Left ventricle myocardium inferior (tissue), 1 donor: ENCODE results near the gene TNNI3. TPM values are rescaled to one million over a fixed set of nuclear protein-coding genes. Genes with fewer than 3 reads are reported as not detected.

Experiments used
- DNase-seq: peaks from one replicate; pipeline ENCODE4 v3.0.0-alpha.2; 2020
- H3K27ac ChIP-seq: fragments of 200-600 bp; replicated peaks from 2 replicates; pipeline ENCODE4 v1.8.0; 2021
- H3K27me3 ChIP-seq: fragments of 200-600 bp; 2 replicates; pipeline ENCODE4 v1.8.0; 2021; ENCODE audit warnings: low read depth
- H3K36me3 ChIP-seq: fragments of 200-600 bp; 2 replicates; pipeline ENCODE4 v1.8.0; 2021
- H3K4me1 ChIP-seq: fragments of 200-600 bp; 2 replicates; pipeline ENCODE4 v1.8.0; 2021
- H3K4me3 ChIP-seq: fragments of 200-600 bp; 2 replicates; pipeline ENCODE4 v1.8.0; 2021; ENCODE audit warnings: mild to moderate bottlenecking, moderate library complexity
- H3K9me3 ChIP-seq: fragments of 200-600 bp; replicated peaks from 2 replicates; pipeline ENCODE4 v1.8.0; 2021
- CTCF ChIP-seq: fragments of 200-600 bp; IDR thresholded peaks from 2 replicates; pipeline ENCODE4 v1.8.0; 2021; ENCODE audit warnings: antibody characterized with exemption, mild to moderate bottlenecking, borderline replicate concordance
- intact Hi-C: fragments of 100-400 bp; cut with micrococcal nuclease; formaldehyde crosslinking; loops from one replicate; pipeline ENCODE4 v1.11.0; 2022
- total RNA-seq: library from RNA; stranded (reverse); fragmentation: NEBNext Ultra II Directional; extraction: Animal tissue kit (Norgen Biotek cat#: 25700); gene quantifications from one replicate; pipeline ENCODE4 v1.2.1, GENCODE V29; 2021
- donor health status: DM: no; HTN: yes; CAD: no; lungs with severe emphysema.

The TNNI3 gene
- total RNA-seq, 1 donor from 2014 or later, result 7,701 TPM

GRCh38 chr19:55134736-55135135 is 22.8 kb downstream of the TNNI3 start:
- no peaks in the 10 kb centered on the region for H3K4me1 ChIP-seq
- intact Hi-C loops, result no loop called here
- DNase-seq, result no peak
- no peak overlapping the region for H3K27ac ChIP-seq
- no peak for TF ChIP-seq CTCF
- H3K9me3 ChIP-seq, result no peaks in the 10 kb centered on the region
- H3K4me3 ChIP-seq, result no peak overlapping the region
- peaks cover 57% of the 10 kb centered on the region for H3K27me3 ChIP-seq
- H3K36me3 ChIP-seq, result peaks cover 11% of the 10 kb centered on the region

DNA sequence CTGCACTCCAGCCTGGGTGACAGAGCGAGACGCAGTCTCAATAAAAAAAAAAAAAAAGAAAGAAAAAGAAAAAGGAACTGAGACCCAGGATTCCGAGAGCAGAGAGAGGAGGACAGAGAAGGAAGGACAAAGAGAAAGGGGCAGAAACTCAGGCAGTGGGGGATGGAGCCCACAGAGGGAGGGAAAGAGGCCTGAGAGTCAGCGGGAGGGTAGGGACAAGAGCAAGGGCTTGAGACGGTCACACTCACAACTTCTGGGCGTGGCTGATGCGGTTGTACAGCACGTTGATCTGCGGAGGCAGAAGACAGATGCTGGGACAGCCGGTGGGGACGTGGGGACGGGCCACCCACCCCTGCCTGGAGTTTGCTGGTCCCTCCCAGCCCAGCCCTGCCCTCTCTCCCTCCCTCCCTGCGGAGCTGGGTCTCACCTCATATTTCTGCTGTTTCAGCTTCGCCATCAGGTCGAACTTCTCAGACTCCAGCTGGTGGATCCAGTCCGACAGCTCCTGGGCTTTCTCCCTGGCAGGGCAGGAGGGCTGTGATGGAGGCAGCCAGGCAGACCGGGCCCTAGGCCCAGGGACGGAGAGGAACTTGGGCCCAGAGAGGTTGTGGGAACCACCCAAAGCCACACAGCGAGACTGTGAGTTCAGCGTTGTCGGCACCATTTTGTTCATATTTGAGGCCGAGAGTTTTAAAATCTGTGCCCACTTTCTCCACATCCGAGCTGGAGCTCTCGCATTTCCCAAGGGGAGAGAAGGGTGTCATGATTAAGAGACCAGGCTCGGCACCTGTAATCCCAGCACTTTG is 23.7 kb downstream of the TNNI3 start:
- H3K9me3 ChIP-seq, result no peaks in the 10 kb centered on the region
- no peak for TF ChIP-seq CTCF
- H3K36me3 ChIP-seq, result peaks cover 11% of the 10 kb centered on the region
- H3K27ac ChIP-seq, result no peak overlapping the region
- H3K4me1 ChIP-seq, result no peaks in the 10 kb centered on the region
- peaks cover 54% of the 10 kb centered on the region for H3K27me3 ChIP-seq
- no peak for DNase-seq
- no peak overlapping the region for H3K4me3 ChIP-seq
- intact Hi-C loops, result no loop called here

GRCh38 chr19:55132453-55133129 is 24.9 kb downstream of the TNNI3 start:
- Histone ChIP-seq H3K4me3 (no peak overlapping the region), H3K9me3 (no peaks in the 10 kb centered on the region), H3K27ac (no peak overlapping the region), H3K36me3 (peaks cover 11% of the 10 kb centered on the region), H3K27me3 (peaks cover 42% of the 10 kb centered on the region), H3K4me1 (no peaks in the 10 kb centered on the region)
- DNase-seq, result no peak
- TF ChIP-seq CTCF, result peak; percentile 15
- intact Hi-C loops, result no loop called here

GRCh38 chr19:55131421-55131820 is 26.1 kb downstream of the TNNI3 start:
- intact Hi-C loops, result no loop called here
- no peak overlapping the region for H3K4me3 ChIP-seq
- no peak for TF ChIP-seq CTCF
- H3K9me3 ChIP-seq, result no peaks in the 10 kb centered on the region
- no peak for DNase-seq
- H3K36me3 ChIP-seq, result peaks cover 7% of the 10 kb centered on the region
- H3K27ac ChIP-seq, result no peak overlapping the region
- peaks cover 33% of the 10 kb centered on the region for H3K27me3 ChIP-seq
- no peaks in the 10 kb centered on the region for H3K4me1 ChIP-seq

- Histone ChIP-seq H3K4me3 (peak overlapping the region; percentile 98), H3K4me1 (peaks cover 42% of the 10 kb centered on the region), H3K27me3 (no peaks in the 10 kb centered on the region), H3K27ac (peak overlapping the region; percentile 95), H3K9me3 (no peaks in the 10 kb centered on the region), H3K36me3 (no peaks in the 10 kb centered on the region)
- DNase-seq, result no peak
- intact Hi-C loops, result no loop called here
- TF ChIP-seq CTCF, result no peak
Measured at GRCh38 chr19:55119053-55119452, 38.5 kb downstream of the TNNI3 start.
